GM12872 (cell line): ENCODE results near the gene SLC43A2.

Experiments
- TF ChIP-seq, protein P1 (sequence below): IDR thresholded peaks from 3 replicates; pipeline ENCODE4 v1.5.1; 2011; ENCODE audit warnings: low read depth, mild to moderate bottlenecking, low read length, moderate library complexity; ENCODE audit not compliant: insufficient read depth

Gene SLC43A2

DNA sequence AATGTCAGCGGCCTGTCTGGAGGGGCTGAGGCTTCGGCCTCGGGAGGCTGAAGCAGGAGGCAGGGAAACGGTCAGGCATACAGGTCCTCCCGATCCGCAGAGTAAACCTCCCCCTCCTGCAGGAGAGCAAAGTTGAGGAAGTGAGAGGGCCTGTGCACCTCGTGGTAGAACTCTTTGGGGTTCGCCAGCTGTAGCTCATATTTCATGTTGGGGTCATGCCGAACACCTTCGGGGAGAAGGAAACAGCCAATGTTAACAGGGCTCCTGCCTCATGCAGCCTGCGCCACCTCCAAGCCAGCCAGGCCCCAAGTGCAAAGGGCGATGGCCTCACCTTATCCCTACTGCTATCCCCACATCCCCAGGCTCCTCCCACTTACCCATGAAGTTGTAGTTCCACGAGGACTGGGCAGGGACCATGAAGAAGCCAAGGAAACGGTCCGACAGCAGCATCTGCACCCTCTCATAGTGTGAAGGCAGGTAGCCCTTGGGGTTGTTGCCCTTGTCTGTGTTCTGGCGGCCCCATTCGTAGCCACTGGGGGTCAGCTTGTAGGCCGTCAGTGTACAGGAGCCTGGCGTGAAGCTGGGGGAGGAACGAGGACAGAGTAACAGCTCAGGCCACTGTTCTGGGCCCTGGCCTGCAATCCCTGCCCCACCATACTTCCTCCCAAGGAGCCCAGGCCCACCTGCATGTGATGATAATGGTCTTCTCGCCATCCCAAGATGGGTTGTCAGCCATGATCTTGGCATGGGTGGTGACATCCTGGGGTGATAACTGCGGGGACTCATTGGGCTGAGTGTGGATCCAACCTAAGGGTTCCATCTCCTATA lies 22.3 kb upstream of the SLC43A2 start:
- TF ChIP-seq, protein P1, sequence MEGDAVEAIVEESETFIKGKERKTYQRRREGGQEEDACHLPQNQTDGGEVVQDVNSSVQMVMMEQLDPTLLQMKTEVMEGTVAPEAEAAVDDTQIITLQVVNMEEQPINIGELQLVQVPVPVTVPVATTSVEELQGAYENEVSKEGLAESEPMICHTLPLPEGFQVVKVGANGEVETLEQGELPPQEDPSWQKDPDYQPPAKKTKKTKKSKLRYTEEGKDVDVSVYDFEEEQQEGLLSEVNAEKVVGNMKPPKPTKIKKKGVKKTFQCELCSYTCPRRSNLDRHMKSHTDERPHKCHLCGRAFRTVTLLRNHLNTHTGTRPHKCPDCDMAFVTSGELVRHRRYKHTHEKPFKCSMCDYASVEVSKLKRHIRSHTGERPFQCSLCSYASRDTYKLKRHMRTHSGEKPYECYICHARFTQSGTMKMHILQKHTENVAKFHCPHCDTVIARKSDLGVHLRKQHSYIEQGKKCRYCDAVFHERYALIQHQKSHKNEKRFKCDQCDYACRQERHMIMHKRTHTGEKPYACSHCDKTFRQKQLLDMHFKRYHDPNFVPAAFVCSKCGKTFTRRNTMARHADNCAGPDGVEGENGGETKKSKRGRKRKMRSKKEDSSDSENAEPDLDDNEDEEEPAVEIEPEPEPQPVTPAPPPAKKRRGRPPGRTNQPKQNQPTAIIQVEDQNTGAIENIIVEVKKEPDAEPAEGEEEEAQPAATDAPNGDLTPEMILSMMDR = no peak

DNA sequence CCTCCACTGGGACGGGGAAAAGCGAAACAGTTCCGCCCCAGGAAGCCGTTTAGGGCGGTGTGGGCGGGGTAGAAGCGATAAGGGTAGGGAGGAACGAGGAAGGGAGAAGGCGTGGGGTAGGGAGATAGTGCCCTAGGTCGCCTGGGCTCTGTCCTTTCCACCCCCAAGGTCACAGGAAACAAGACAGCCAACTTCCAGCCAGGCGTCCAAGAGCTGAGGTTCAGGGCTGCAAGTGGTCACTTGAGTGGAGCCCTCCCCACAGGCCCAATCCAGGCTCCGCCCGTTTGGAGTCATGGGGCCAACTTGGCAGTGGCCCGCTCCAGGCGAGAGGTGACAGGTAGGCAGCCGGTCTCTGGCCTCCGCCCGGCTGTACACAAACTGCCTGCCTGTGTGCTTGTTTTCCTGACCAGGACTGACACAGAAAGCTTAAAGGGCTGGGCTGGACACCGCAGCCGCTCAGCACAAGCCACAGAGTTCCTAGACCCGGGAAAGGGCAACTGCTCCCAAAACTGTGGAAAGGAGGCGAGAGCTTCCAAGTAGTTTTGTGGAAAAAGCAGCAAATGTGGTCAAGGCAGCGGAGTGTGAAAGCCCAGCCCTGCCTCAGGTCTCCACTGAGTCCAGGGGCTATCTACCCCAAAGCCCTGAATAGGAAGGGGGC lies 21.3 kb upstream of the SLC43A2 start, which contains the start of gene RILP:
TSS of gene RILP (minus strand) at position 23 of the 658 bp plus-strand sequence. CDS start 62 bp downstream, outside the sequence.
- TF ChIP-seq, protein P1 = no peak

DNA sequence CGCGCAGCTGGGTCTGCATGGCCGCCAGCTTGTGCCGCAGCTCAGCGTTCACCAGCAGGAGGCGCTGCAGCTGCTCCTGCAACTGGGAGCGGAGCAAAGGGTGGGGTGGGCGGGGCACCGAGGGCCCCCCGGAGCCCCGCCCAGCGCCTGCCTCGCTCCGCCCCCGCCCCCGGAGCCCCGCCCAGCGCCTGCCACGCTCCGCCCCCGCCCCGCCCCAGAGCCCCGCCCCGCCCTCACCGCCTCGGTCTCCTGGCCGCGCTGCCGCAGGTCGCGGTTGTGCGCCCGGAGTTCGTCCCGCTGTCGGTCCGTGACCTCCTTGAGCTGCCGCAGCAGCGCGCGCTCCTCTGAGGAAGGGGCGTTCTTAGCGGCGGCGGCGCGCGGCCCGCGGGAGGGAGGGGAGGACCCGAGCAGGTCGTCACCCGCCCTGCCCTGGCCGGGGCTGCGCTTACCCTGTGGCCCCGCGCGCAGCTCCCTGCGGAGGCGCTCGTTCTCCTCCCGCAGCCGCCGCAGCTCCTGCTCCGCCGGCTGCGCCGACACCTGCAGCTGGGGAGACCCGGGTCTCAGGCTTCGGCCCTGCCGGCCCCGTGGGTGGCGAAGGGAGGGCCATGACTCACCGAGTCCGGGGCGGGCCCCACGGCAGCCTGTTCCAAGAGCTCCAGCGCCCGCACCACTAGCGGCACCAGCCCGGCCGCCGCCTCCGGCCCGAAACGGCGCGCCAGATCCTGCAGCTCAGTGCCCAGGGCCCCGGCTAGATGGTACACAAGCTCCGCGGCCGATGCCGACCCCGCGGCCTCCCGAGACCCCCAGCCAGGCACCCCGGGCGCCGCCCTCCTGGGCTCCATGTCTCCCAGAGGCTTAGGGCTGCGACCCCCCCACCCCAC lies 20.6 kb upstream of the SLC43A2 start:
- TF ChIP-seq, protein P1 = peak; percentile 84

DNA sequence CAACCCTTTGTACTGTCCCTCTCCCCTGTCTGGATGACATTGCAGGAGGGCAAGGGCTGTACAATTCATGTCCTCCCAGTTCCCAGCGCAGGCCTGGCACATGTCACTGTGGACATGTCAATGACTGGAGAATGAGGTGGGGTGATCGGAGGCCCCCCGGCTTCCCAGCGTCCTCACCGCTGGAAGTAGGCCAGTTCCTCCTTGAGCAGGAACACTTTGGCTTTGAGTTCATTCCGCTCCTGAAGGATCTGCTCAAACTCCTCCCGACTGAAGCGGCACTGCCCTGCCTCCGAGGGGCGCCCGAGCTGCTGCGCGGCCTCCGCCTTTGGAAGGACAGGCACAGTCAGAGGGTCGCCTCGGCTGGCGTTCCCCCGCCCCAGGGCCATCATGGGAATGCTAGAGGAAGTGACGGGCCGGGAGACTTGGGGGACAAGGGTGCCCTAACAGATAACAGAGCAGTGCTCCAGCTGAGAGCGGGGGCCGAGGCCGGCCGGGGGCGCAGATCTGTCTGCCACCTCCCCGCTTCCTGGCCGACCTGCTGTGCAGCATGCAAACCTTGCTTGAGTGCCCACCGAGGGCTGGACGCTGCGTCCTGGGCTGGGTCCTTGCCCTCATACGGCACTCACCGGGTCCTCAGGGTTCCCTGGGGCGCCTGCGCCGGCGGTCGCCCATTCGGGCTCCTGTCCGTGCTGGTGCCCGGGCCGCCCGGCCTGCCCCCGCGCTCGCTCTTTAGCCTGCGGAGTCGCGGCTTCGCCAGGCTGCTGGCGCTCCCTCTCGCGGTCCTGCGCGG lies 19.7 kb upstream of the SLC43A2 start:
- TF ChIP-seq, protein P1 = peak; percentile 33; the same call in 2 of the 3 replicates

DNA sequence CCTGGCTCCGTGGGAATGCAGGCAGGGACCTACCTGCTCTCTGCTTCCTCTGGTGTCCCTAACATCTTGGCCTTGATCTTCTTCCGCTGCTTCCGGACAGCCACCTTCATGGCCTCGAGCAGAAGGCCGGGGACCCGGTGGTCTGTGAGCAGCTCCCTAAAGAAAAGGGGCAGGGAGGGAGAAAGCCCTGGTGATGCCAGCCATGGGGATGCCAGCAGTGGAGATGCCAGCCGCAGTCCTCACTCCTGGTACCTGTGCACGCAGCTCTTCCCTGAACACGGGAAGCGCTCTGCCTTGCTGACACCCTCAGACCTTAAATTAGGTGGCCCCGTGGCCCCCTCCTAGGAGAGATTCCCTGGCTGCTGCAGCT lies 19.2 kb upstream of the SLC43A2 start:
- TF ChIP-seq, protein P1 = no peak

DNA sequence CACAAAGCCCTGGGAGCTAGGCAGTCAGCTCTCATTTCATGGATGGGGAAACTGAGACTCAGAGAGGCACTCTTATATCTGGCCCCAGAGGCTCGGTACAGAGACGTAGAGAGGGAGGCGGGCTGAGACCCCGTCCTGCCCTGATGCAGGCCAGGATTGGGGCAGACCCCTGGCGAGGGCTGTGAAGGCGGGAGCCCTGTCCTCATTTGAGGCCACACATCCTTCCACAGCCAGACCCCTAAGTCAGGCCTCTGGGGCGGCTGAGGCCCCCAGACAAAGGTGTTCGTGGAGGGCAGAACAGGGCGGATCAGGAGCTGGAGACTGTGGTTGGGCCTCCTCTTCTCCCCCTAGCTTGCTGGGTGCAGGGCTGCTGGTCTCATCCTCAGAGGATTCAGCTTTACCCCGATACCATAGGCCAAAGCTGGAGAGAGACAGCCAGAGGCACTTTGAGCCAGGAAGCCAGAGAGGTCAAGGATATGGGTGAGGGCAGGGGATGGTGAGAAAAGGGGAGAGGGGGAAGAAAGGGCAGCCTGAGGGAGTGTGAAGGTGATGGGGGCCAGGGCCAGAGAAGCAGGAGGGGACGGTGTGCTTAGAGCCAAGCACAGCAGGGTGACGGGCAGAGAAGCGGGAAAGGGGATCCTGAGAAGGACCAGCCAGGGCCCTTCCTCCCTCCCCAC lies 17.7 kb upstream of the SLC43A2 start:
- TF ChIP-seq, protein P1 = no peak
